AML-193 (cell line): ENCODE measurements around the gene EFCAB8.
A peak's percentile ranks its signal among the peaks of the same experiment; 100 is the strongest.
"Not testable (repeated sequence)": the region's sequence is repeated elsewhere in the genome, so short reads cannot be mapped to it uniquely, and the experiment has no call there.

Source experiments
- DNase-seq, 2 experiments: peaks; one replicate each; lab custom pipeline; 2025; lab: John Stamatoyannopoulos, UW

Gene EFCAB8

GRCh38 chr20:32886652-32887051 lies 27.9 kb downstream of the EFCAB8 start:
- no peak for DNase-seq

- no peak for DNase-seq
Measured at GRCh38 chr20:32887492-32887891, 28.8 kb downstream of the EFCAB8 start.

GRCh38 chr20:32888636-32889035 lies 29.9 kb downstream of the EFCAB8 start:
- no peak for DNase-seq

GRCh38 chr20:32889281-32889680 lies 30.6 kb downstream of the EFCAB8 start:
- no peak for DNase-seq

- no peak for DNase-seq
Measured at GRCh38 chr20:32891491-32891890, 32.8 kb downstream of the EFCAB8 start.

GRCh38 chr20:32891926-32892660 lies 33.4 kb downstream of the EFCAB8 start:
- no peak for DNase-seq

GRCh38 chr20:32893263-32894025 lies 34.7 kb downstream of the EFCAB8 start:
- no peak for DNase-seq

GRCh38 chr20:32894026-32894483 lies 35.3 kb downstream of the EFCAB8 start:
- DNase-seq, result peak; percentile 18 to 27

GRCh38 chr20:32894711-32895355 lies 36.1 kb downstream of the EFCAB8 start:
- DNase-seq, result peak in 1 of 2 experiments; percentile 7

GRCh38 chr20:32896521-32897280 lies 38.0 kb downstream of the EFCAB8 start:
- DNase-seq, result no peak

GRCh38 chr20:32898729-32899128 lies 40.0 kb downstream of the EFCAB8 start:
- no peak for DNase-seq

GRCh38 chr20:32902456-32903420 lies 44.0 kb downstream of the EFCAB8 start:
- DNase-seq, result peak; percentile 24 to 38

GRCh38 chr20:32903666-32904175 lies 45.0 kb downstream of the EFCAB8 start:
- no peak for DNase-seq

GRCh38 chr20:32904678-32905077 lies 46.0 kb downstream of the EFCAB8 start:
- DNase-seq, result not testable (repeated sequence)

GRCh38 chr20:32906200-32906599 lies 47.5 kb downstream of the EFCAB8 start:
- no peak for DNase-seq

- no peak for DNase-seq
Measured at GRCh38 chr20:32906871-32907495, 48.3 kb downstream of the EFCAB8 start.

- DNase-seq, result no peak
Measured at GRCh38 chr20:32907886-32908285, 49.2 kb downstream of the EFCAB8 start.

GRCh38 chr20:32908334-32909292 lies 49.9 kb downstream of the EFCAB8 start:
- DNase-seq, result no peak

GRCh38 chr20:32909451-32909850 lies 50.7 kb downstream of the EFCAB8 start:
- no peak for DNase-seq
